ENCODE measurements around the gene MYO7B. TPM values are rescaled to one million over a fixed set of nuclear protein-coding genes. Genes with fewer than 3 reads are reported as not detected.

Gene MYO7B
- total and polyA plus RNA-seq, 5 experiments from 2014 or later, result 0.21 to 0.58 (median 0.34) TPM; not detected in 1

GRCh38 chr2:127561371-127561770, 25.9 kb downstream of the MYO7B start:
- peaks cover 0 to 6% (median 0%) of the 10 kb centered on the region in 4 donors for H3K4me1 Mint-ChIP-seq
- ATAC-seq (no peak), DNase-seq (no peak)
- peaks cover 0 to 22% (median 6%) of the 10 kb centered on the region in 5 donors for H3K27me3 Mint-ChIP-seq
- H3K4me3 Mint-ChIP-seq, result no peak overlapping the region
- POLR2A ChIA-PET, result no interaction called here
- peaks cover 0 to 13% (median 13%) of the 10 kb centered on the region in 3 donors for H3K36me3 Mint-ChIP-seq
- H3K9me3 Mint-ChIP-seq, result peaks cover 4 to 18% (median 13%) of the 10 kb centered on the region in 9 donors
- no peak overlapping the region for H3K27ac Mint-ChIP-seq

GRCh38 chr2:127562936-127563335, 27.5 kb downstream of the MYO7B start:
- POLR2A ChIA-PET, result no interaction called here
- ATAC-seq (no peak), DNase-seq (no peak)
- Mint-ChIP-seq H3K9me3 (peaks cover 0 to 3% (median 0%) of the 10 kb centered on the region in 9 donors), H3K4me3 (no peak overlapping the region), H3K36me3 (no peaks in the 10 kb centered on the region), H3K27ac (no peak overlapping the region), H3K27me3 (peaks cover 0 to 8% (median 1%) of the 10 kb centered on the region in 5 donors), H3K4me1 (peaks cover 0 to 6% (median 0%) of the 10 kb centered on the region in 4 donors)

GRCh38 chr2:127563458-127564428, 28.3 kb downstream of the MYO7B start:
- POLR2A ChIA-PET, result no interaction called here
- ATAC-seq, result no peak
- Mint-ChIP-seq H3K27ac (no peak overlapping the region), H3K9me3 (no peaks in the 10 kb centered on the region), H3K27me3 (peaks cover 0 to 2% (median 0%) of the 10 kb centered on the region in 5 donors), H3K36me3 (no peaks in the 10 kb centered on the region), H3K4me3 (peak overlapping the region in 1 of 10 donors; percentile 37), H3K4me1 (peaks cover 0 to 6% (median 0%) of the 10 kb centered on the region in 4 donors)
- DNase-seq, result no peak

- H3K27ac Mint-ChIP-seq, result no peak overlapping the region
- H3K4me1 Mint-ChIP-seq, result peaks cover 0 to 6% (median 0%) of the 10 kb centered on the region in 4 donors
- no peak overlapping the region for H3K4me3 Mint-ChIP-seq
- ATAC-seq, result no peak
- H3K36me3 Mint-ChIP-seq, result no peaks in the 10 kb centered on the region
- peaks cover 0 to 1% (median 0%) of the 10 kb centered on the region in 5 donors for H3K27me3 Mint-ChIP-seq
- POLR2A ChIA-PET, result no interaction called here
- no peak for DNase-seq
- no peaks in the 10 kb centered on the region for H3K9me3 Mint-ChIP-seq
Observed at GRCh38 chr2:127564429-127565260, 29.2 kb downstream of the MYO7B start.

- POLR2A ChIA-PET, result no interaction called here
Observed at GRCh38 chr2:127565261-127566138, 30.0 kb downstream of the MYO7B start.

GRCh38 chr2:127566139-127566417, 30.6 kb downstream of the MYO7B start:
- POLR2A ChIA-PET, result no interaction called here
- Mint-ChIP-seq H3K4me1 (peaks cover 0 to 6% (median 0%) of the 10 kb centered on the region in 4 donors), H3K27me3 (peaks cover 0 to 1% (median 0%) of the 10 kb centered on the region in 5 donors), H3K36me3 (no peaks in the 10 kb centered on the region), H3K4me3 (no peak overlapping the region), H3K27ac (no peak overlapping the region), H3K9me3 (no peaks in the 10 kb centered on the region)
- DNase-seq (no peak), ATAC-seq (no peak)

More at GRCh38 chr2:127565261-127566138, 30.0 kb downstream of the MYO7B start:
- no peak overlapping the region for H3K27ac Mint-ChIP-seq
- no peaks in the 10 kb centered on the region for H3K9me3 Mint-ChIP-seq
- no peaks in the 10 kb centered on the region for H3K36me3 Mint-ChIP-seq
- ATAC-seq, result no peak
- DNase-seq, result no peak
- H3K4me3 Mint-ChIP-seq, result no peak overlapping the region
- H3K27me3 Mint-ChIP-seq, result peaks cover 0 to 1% (median 0%) of the 10 kb centered on the region in 5 donors
- peaks cover 0 to 6% (median 0%) of the 10 kb centered on the region in 4 donors for H3K4me1 Mint-ChIP-seq

- no peaks in the 10 kb centered on the region for H3K36me3 Mint-ChIP-seq
- POLR2A ChIA-PET, result no interaction called here
- H3K27ac Mint-ChIP-seq, result no peak overlapping the region
Observed at GRCh38 chr2:127566576-127566975, 31.1 kb downstream of the MYO7B start.

GRCh38 chr2:127567351-127567854, 31.9 kb downstream of the MYO7B start:
- H3K4me3 Mint-ChIP-seq, result no peak overlapping the region
- ATAC-seq (no peak), DNase-seq (no peak)
- H3K9me3 Mint-ChIP-seq, result no peaks in the 10 kb centered on the region
- POLR2A ChIA-PET, result no interaction called here
- H3K27me3 Mint-ChIP-seq, result peaks cover 0 to 1% (median 0%) of the 10 kb centered on the region in 5 donors
- H3K4me1 Mint-ChIP-seq, result peaks cover 0 to 7% (median 0%) of the 10 kb centered on the region in 4 donors
- H3K36me3 Mint-ChIP-seq, result no peaks in the 10 kb centered on the region
- no peak overlapping the region for H3K27ac Mint-ChIP-seq

More at GRCh38 chr2:127566576-127566975, 31.1 kb downstream of the MYO7B start:
- Mint-ChIP-seq H3K4me3 (no peak overlapping the region), H3K4me1 (peaks cover 0 to 6% (median 0%) of the 10 kb centered on the region in 4 donors), H3K9me3 (no peaks in the 10 kb centered on the region), H3K27me3 (peaks cover 0 to 1% (median 0%) of the 10 kb centered on the region in 5 donors)
- ATAC-seq (no peak), DNase-seq (no peak)

- H3K9me3 Mint-ChIP-seq, result no peaks in the 10 kb centered on the region
- peaks cover 0 to 1% (median 0%) of the 10 kb centered on the region in 5 donors for H3K27me3 Mint-ChIP-seq
- no peak overlapping the region for H3K4me3 Mint-ChIP-seq
- no peaks in the 10 kb centered on the region for H3K36me3 Mint-ChIP-seq
- no peak for DNase-seq
- POLR2A ChIA-PET, result no interaction called here
- no peak for ATAC-seq
- peaks cover 0 to 4% (median 0%) of the 10 kb centered on the region in 4 donors for H3K4me1 Mint-ChIP-seq
- no peak overlapping the region for H3K27ac Mint-ChIP-seq
Observed at GRCh38 chr2:127568128-127568527, 32.6 kb downstream of the MYO7B start.

- POLR2A ChIA-PET, result interaction anchor here (0.7 kb wide), 1 partner anchor 15 kb away, joined by 3 read pairs; no protein-coding TSS in a partner anchor
- peaks cover 0 to 1% (median 0%) of the 10 kb centered on the region in 5 donors for H3K27me3 Mint-ChIP-seq
- H3K27ac Mint-ChIP-seq, result no peak overlapping the region
- H3K4me3 Mint-ChIP-seq, result no peak overlapping the region
- H3K36me3 Mint-ChIP-seq, result no peaks in the 10 kb centered on the region
- no peaks in the 10 kb centered on the region for H3K9me3 Mint-ChIP-seq
- H3K4me1 Mint-ChIP-seq, result peaks cover 0 to 9% (median under 1%) of the 10 kb centered on the region in 4 donors
- ATAC-seq (no peak), DNase-seq (no peak)
Observed at GRCh38 chr2:127569666-127570065, 34.2 kb downstream of the MYO7B start.

GRCh38 chr2:127570282-127571250, 35.1 kb downstream of the MYO7B start:
- Mint-ChIP-seq H3K27ac (no peak overlapping the region), H3K9me3 (no peaks in the 10 kb centered on the region), H3K27me3 (peaks cover 0 to 1% (median 0%) of the 10 kb centered on the region in 5 donors), H3K36me3 (no peaks in the 10 kb centered on the region), H3K4me1 (peaks cover 6 to 18% (median 8%) of the 10 kb centered on the region in 4 donors), H3K4me3 (no peak overlapping the region)
- no peak for ATAC-seq
- POLR2A ChIA-PET, result no interaction called here
- DNase-seq, result no peak

Measured in naive thymus-derived CD8-positive, alpha-beta T cell (primary cell).